Endothelial cell of umbilical vein (primary cell): ENCODE results near the gene MYRIP. TPM values are rescaled to one million over a fixed set of nuclear protein-coding genes. Genes with fewer than 3 reads are reported as not detected.

ENCODE experiments used
- BruUV-seq: library from RNA; stranded (reverse); fragments of 400-500 nt; replicated peaks from 2 replicates; lab custom pipeline; 2021; lab: Mats Ljungman, UMichigan
- CTCF ChIA-PET: fragments of 300-600, 350-600 bp; sonication (Branson Sonifier 250); formaldehyde crosslinking; loops from one replicate; lab custom pipeline; 2021; ENCODE audit warnings: antibody characterized with exemption, inconsistent platforms; lab: Charles Lee
- POLR2A ChIA-PET: fragments of 300-600, 350-600 bp; sonication (Branson Sonifier 250); formaldehyde crosslinking; loops from one replicate; lab custom pipeline; 2021; ENCODE audit warnings: antibody characterized with exemption, inconsistent platforms; lab: Charles Lee
- DNase-seq: peaks from one replicate; pipeline ENCODE4 v3.0.0-alpha.2; 2011; ENCODE audit warnings: low read depth, low spot score
- FAIRE-seq: peaks from 2 replicates; lab custom pipeline; 2011; peaks lifted over from hg19 to GRCh38; lab: Jason Lieb, UNC
- H2AFZ ChIP-seq: 2 replicates; pipeline ENCODE4 v1.6.0; 2012; ENCODE audit warnings: low read depth, low read length, control low read depth, inconsistent platforms
- H3K27ac ChIP-seq: 2 replicates; pipeline ENCODE4 v1.5.1; 2011; ENCODE audit warnings: low read depth, mild to moderate bottlenecking, control low read depth, low read length, moderate library complexity; ENCODE audit not compliant: insufficient read depth
- H3K27me3 ChIP-seq, 2 experiments: 2 replicates each; pipeline versions ENCODE4 v1.6.0 to v1.6.1; 2011; ENCODE audit warnings: low read length in 2 of 2, mixed read lengths in 1 of 2; ENCODE audit not compliant: control insufficient read depth in 2 of 2, insufficient read depth in 2 of 2
- H3K36me3 ChIP-seq, 2 experiments: 2 replicates in 1 of 2; 3 replicates in 1 of 2; pipeline ENCODE4 v1.5.1; 2011; ENCODE audit warnings: low read length in 2 of 2, mild to moderate bottlenecking in 1 of 2, moderate library complexity in 1 of 2; ENCODE audit not compliant: control insufficient read depth in 2 of 2, insufficient read depth in 2 of 2; ENCODE audit errors: extremely low read depth in 1 of 2
- H3K4me1 ChIP-seq: 3 replicates; pipeline ENCODE4 v1.5.1; 2011; ENCODE audit warnings: mild to moderate bottlenecking, low read length; ENCODE audit not compliant: control insufficient read depth, insufficient read depth; ENCODE audit errors: extremely low read depth
- H3K4me2 ChIP-seq: 2 replicates; pipeline ENCODE4 v1.6.1; 2011; ENCODE audit warnings: low read length, control low read depth, mixed read lengths; ENCODE audit not compliant: insufficient read depth
- H3K4me3 ChIP-seq, 3 experiments: fragments of 200-600 bp in 1 of 3; sonication (generic), shearing (Covaris generic) in 1 of 3; replicated peaks in 1 of 3; 2 replicates each; pipeline ENCODE4 v1.5.1; 2011 to 2016; ENCODE audit warnings: control low read depth in 3 of 3, low read length in 3 of 3, mild to moderate bottlenecking in 2 of 3, inconsistent platforms in 1 of 3, low read depth in 1 of 3, moderate library complexity in 1 of 3; ENCODE audit not compliant: insufficient read depth in 1 of 3
- H3K79me2 ChIP-seq: 2 replicates; pipeline ENCODE4 v1.6.0; 2012; ENCODE audit warnings: low read length, inconsistent platforms; ENCODE audit not compliant: control insufficient read depth, insufficient read depth
- H3K9ac ChIP-seq: replicated peaks from 2 replicates; pipeline ENCODE3; 2011; ENCODE audit warnings: low read length, control low read depth; ENCODE audit not compliant: insufficient read depth; ENCODE audit errors: extremely low read depth
- H3K9me1 ChIP-seq: replicated peaks from 3 replicates; pipeline ENCODE4 v1.6.0; 2011; ENCODE audit warnings: mild to moderate bottlenecking, low read length; ENCODE audit not compliant: control insufficient read depth, insufficient read depth; ENCODE audit errors: extremely low read depth
- H3K9me3 ChIP-seq: replicated peaks from 2 replicates; pipeline ENCODE4 v1.5.1; 2012; ENCODE audit warnings: low read length, inconsistent platforms; ENCODE audit not compliant: control insufficient read depth, insufficient read depth
- H4K20me1 ChIP-seq: replicated peaks from 2 replicates; pipeline ENCODE3; 2011; ENCODE audit warnings: mild to moderate bottlenecking, low read length; ENCODE audit not compliant: control insufficient read depth, insufficient read depth; ENCODE audit errors: extremely low read depth
- CTCF ChIP-seq, 2 donors: IDR thresholded peaks; 1 replicate in 1 of 2; 2 replicates in 1 of 2; pipeline ENCODE4 v1.5.1; 2011; ENCODE audit warnings: low read length in 2 of 2, mild to moderate bottlenecking in 2 of 2, moderate library complexity in 2 of 2, control low read depth in 1 of 2, inconsistent platforms in 1 of 2, low read depth in 1 of 2; ENCODE audit not compliant: insufficient read depth in 1 of 2; ENCODE audit errors: extremely low read depth in 1 of 2
- EZH2 ChIP-seq: IDR thresholded peaks from 2 replicates; pipeline ENCODE4 v1.6.1; 2012; ENCODE audit warnings: borderline replicate concordance, low read depth, mild to moderate bottlenecking, moderate library complexity, low read length, inconsistent platforms; ENCODE audit not compliant: severe bottlenecking
- FOS ChIP-seq: IDR thresholded peaks from 2 replicates; pipeline ENCODE4 v1.6.1; 2011; ENCODE audit warnings: mild to moderate bottlenecking, low read length, moderate library complexity, borderline replicate concordance; ENCODE audit not compliant: insufficient read depth
- GATA2 ChIP-seq: IDR thresholded peaks from 2 replicates; pipeline ENCODE4 v1.7.0; 2011; ENCODE audit warnings: low read depth, mild to moderate bottlenecking, moderate library complexity, mixed read lengths, low read length; ENCODE audit not compliant: insufficient read length, insufficient read depth
- JUN ChIP-seq: IDR thresholded peaks from 2 replicates; pipeline ENCODE4 v1.6.1; 2011; ENCODE audit warnings: borderline replicate concordance, low read depth; ENCODE audit not compliant: insufficient read length, insufficient read depth
- MAX ChIP-seq: IDR thresholded peaks from 2 replicates; pipeline ENCODE4 v1.6.1; 2011; ENCODE audit not compliant: insufficient read depth, insufficient read length
- MYC ChIP-seq: IDR thresholded peaks from one replicate; pipeline ENCODE4 v1.6.1; 2011; ENCODE audit warnings: mild to moderate bottlenecking, low read depth, low read length
- POLR2AphosphoS5 ChIP-seq: IDR thresholded peaks from 2 replicates; pipeline ENCODE4 v1.6.1; 2012; ENCODE audit warnings: low read depth, mild to moderate bottlenecking, control low read depth, low read length, moderate library complexity; ENCODE audit not compliant: insufficient read depth
- dilution Hi-C: fragments of 300-500 bp; cut with MboI; formaldehyde crosslinking; loops from one replicate; pipeline ENCODE4 v1.15.0; 2019; ENCODE audit warnings: low sequenced_read_pairs; ENCODE audit not compliant: extremely low pct_ligation_motif_present
- intact Hi-C: fragments of 100-400 bp; cut with micrococcal nuclease; formaldehyde crosslinking; loops from one replicate; pipeline ENCODE4 v1.10.0; 2022
- polyA plus RNA-seq, 4 experiments: library from polyadenylated mRNA; depleted of rRNA in 3 of 4; stranded (reverse) in 3 of 4; unstranded in 1 of 4; fragments of >200 nt; gene quantifications; 2 replicates each; pipeline versions ENCODE4 v1.2.1 to v1.2.3, GENCODE V29; 2011 to 2012; ENCODE audit warnings: missing spikeins in 1 of 4
- total RNA-seq: library from RNA; stranded (reverse); gene quantifications from 2 replicates; pipeline ENCODE4 v1.2.3, GENCODE V29; 2021

The MYRIP gene
- total and polyA plus RNA-seq, 2 donors (not counting 3 experiments of a cell fraction or from before 2014, with no cell fraction given): 6.7 to 11.9 TPM

GRCh38 chr3:39781025-39781424, 28.4 kb upstream of the MYRIP start:
- Histone ChIP-seq H3K79me2 (no peaks in the 10 kb centered on the region), H3K4me3 (no peak overlapping the region), H2AFZ (no peak overlapping the region), H3K9me1 (no peaks in the 10 kb centered on the region), H3K4me2 (no peak overlapping the region), H3K36me3 (no peaks in the 10 kb centered on the region), H3K27ac (no peak overlapping the region), H3K4me1 (no peaks in the 10 kb centered on the region), H4K20me1 (no peaks in the 10 kb centered on the region), H3K27me3 (no peaks in the 10 kb centered on the region), H3K9me3 (no peaks in the 10 kb centered on the region), H3K9ac (no peak overlapping the region)
- FAIRE-seq (no peak), DNase-seq (no peak)
- CTCF ChIA-PET: no interaction called here
- intact Hi-C loops: no loop called here
- TF ChIP-seq MYC (no peak), CTCF (IDR thresholded peaks at IDR 0.05; ENCODE audit: extremely low read depth in 1 of 2, insufficient read depth in 1 of 2, low read depth in 1 of 2, low read length in 2 of 2) (no peak), POLR2AphosphoS5 (no peak), MAX (no peak), FOS (no peak), JUN (no peak), GATA2 (no peak), EZH2 (no peak)
- dilution Hi-C loops: no loop called here
- POLR2A ChIA-PET: no interaction called here
- no TSS peak for BruUV-seq
